Skin of body (tissue), 2 donors: Measurements from ENCODE around the gene MARVELD1. TPM values are rescaled to one million over a fixed set of nuclear protein-coding genes. Genes with fewer than 3 reads are reported as not detected.

Experiments
- DNase-seq: peaks from one replicate; lab custom pipeline; 2025; lab: John Stamatoyannopoulos, UW
- total RNA-seq: library from RNA; depleted of rRNA; stranded (reverse); fragments of >200 nt; gene quantifications from one replicate; pipeline ENCODE4 v1.2.3, GENCODE V29; 2014

MARVELD1 gene
- total RNA-seq, 1 donor from 2014 or later: 17.3 TPM

GRCh38 chr10:97690133-97690532 lies 23.4 kb upstream of the MARVELD1 start:
- DNase-seq: no peak

GRCh38 chr10:97698072-97698655 lies 15.4 kb upstream of the MARVELD1 start:
- DNase-seq: peak; percentile 41

GRCh38 chr10:97701438-97702069 lies 12.0 kb upstream of the MARVELD1 start:
- DNase-seq: peak; percentile 57

DNA sequence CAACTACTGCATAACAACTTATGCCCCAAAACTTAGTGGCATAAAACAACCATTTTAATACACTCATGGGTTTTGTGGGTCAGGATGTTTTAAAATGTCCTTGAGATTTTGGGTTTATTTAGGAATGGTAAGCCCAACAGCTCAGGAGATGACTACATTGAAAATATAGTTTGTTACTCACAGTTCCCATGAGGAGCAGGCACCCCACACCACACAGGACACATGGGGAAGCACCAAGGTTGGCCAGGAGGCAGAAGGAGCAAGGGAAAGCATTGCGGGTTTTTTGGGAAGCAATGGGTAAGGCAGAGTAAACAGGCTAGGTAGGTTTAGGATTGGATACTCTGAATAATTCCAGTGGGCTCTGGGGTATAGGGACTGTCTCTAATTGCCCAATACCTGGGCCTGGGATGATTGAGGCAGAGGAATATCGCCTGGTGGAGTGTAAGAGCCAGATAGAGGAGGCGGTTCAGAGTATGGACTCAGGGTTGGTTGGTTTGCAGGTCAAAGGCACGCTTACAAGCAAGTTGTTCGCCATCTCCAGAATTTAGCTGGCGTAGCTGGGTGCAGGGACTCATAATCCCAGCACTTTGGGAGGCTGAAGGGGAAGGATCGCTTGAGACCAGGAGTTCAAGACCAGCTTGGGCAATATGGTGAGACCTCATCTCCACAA lies 10.0 kb upstream of the MARVELD1 start:
- no peak for DNase-seq

GRCh38 chr10:97704341-97704740 lies 9.2 kb upstream of the MARVELD1 start:
- no peak for DNase-seq

DNA sequence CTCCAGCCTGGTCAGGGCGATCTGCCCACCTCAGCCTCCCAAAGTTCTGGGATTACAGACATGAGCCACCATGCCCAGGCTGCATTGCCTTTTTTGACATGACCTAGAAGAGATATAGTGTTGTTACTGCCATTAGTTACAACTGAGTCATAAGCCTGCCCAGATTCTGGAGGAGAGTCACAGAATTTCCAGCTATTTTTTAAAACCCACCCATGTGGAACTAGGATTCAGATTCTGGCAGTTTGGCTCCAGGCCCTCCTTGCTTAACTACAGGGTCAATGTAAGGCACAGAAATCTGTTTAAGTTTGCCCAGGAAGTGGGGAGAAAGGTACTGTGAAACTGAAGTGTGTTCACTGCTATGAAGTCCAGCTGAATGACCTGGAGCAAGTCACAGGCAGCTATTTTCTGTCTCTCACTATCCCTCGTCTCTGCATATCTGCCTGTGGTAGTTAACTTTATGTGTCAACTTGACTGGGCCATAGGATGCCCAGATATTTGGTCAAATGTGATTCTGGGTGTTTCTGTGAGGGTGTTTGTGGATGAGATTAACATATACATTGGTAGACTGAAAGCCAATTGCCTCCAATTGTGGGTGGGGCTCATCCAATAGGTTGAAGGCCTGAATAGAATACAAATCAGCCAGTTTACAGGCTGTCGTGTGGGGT lies 8.4 kb upstream of the MARVELD1 start:
- no peak for DNase-seq

DNA sequence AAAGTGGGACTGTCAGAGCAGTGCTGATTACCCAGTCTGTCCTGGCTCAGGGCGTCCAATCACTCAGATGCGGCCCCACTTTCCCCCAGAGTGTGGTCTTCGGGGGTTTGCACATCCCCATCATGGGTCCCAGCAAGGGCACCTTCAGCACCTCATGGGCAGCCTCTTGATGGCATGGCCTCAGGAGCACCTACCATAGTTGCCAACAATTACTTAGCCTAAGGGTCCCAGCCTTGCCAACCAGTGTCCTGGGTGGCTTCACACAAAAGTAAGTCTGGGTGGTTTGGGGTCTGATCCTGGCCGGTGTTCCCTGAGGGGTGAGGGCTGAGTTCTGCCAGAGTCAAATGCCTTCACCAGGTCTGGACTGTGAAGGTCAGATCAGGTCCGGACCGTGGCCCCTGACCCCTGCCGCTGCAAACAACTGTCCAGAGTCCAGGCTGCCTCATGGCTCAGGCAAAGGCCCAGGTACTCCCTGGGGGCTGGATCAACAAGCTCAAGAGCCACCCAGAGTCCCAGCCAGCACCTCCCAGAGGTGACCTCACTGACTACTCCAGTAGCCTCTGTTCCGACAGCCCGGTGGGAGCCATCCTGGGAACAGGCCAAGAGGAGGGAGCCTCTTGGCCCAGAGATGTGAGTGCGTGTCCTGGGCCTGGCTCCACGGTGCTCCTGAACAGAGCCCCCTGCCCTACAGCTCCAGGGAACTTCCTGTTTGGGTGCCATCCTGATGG lies 6.2 kb upstream of the MARVELD1 start:
- DNase-seq: no peak

- no peak for DNase-seq
Observed at GRCh38 chr10:97708167-97708566, 5.4 kb upstream of the MARVELD1 start.

DNA sequence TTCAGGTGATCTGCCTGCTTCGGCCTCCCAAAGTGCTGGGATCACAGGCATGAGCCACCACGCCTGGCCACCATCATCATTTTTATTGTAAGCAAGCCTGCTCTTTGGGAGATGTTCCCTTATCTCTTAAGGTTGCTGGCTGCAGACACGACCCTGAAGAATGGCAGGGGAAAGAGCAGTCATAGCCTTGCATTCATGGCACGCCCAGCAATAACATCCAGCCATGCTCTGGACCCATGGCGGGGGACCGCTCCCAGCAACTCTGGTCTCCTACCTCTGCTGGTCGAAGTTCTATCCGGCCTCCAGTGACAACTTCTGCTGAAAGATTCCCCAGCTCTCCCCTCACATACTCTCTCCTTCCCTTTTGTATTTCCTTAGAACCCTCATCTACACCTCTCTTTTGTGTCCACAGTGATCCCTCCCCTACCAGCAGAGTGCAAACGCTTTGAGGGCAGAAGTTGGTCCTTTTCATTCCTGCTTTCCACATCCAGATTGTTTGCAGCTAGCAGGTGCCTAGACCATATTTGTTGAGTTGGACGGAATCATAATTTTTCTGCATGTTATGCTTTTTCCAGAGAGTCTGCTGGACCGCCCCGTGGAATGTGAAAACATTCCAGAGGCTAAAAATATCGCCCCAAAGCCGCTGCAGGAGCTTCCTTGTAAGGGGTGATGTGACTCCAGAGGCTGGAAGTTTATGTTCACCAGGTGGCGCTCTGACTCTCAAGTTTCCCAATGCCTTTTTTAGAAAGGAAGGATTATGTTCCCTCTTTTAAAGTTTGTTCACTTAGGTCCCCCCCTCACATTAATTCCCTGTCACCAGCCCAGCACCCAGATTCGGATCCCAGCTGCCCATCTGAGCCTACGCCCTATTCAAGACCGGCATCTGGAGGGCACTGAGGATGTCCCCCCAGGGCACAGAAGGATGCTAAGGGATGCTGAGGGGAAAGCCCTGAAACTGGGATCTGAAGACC lies 4.3 kb upstream of the MARVELD1 start:
- peak; percentile 64 for DNase-seq

GRCh38 chr10:97711640-97712572 lies 1.6 kb upstream of the MARVELD1 start:
- no peak for DNase-seq

- DNase-seq: peak; percentile 33
Observed at GRCh38 chr10:97713826-97714400, 383 bp downstream of the MARVELD1 start.

- peak; percentile 90 for DNase-seq
Observed at GRCh38 chr10:97714401-97715258, 1.1 kb downstream of the MARVELD1 start.

- no peak for DNase-seq
Observed at GRCh38 chr10:97715259-97715874, 1.8 kb downstream of the MARVELD1 start.

DNA sequence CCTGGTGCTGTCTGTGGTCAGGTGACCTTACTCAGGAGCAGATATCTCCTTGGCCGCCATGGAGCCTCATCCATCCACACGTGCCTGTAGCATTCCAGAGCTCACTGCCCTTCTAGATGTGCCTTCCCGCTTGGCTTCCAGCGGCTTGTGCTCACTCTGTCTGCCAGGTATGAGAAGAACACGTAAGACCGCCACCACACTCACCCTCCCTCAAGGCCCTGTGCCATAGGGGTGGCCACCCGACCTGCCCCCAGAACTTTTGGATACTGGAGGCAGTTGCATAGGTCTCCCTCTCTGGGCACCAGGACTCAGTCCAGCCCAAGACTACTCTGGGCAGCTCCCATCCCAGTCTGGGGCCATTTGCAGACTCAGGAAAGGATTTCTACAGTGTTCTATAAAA lies 4.1 kb downstream of the MARVELD1 start:
- DNase-seq: no peak

GRCh38 chr10:97718178-97718577 lies 4.6 kb downstream of the MARVELD1 start:
- no peak for DNase-seq

GRCh38 chr10:97718659-97719142 lies 5.2 kb downstream of the MARVELD1 start:
- peak; percentile 33 for DNase-seq

GRCh38 chr10:97719602-97720001 lies 6.1 kb downstream of the MARVELD1 start:
- no peak for DNase-seq
